Measurements from ENCODE around the gene IPO4. TPM values are rescaled to one million over a fixed set of nuclear protein-coding genes. Genes with fewer than 3 reads are reported as not detected.

IPO4 gene
- total and polyA plus RNA-seq, 2 of the 13 experiments (the other 11 are each of a cell fraction or from before 2014, with no cell fraction given), result 39.0 to 179 TPM

DNA sequence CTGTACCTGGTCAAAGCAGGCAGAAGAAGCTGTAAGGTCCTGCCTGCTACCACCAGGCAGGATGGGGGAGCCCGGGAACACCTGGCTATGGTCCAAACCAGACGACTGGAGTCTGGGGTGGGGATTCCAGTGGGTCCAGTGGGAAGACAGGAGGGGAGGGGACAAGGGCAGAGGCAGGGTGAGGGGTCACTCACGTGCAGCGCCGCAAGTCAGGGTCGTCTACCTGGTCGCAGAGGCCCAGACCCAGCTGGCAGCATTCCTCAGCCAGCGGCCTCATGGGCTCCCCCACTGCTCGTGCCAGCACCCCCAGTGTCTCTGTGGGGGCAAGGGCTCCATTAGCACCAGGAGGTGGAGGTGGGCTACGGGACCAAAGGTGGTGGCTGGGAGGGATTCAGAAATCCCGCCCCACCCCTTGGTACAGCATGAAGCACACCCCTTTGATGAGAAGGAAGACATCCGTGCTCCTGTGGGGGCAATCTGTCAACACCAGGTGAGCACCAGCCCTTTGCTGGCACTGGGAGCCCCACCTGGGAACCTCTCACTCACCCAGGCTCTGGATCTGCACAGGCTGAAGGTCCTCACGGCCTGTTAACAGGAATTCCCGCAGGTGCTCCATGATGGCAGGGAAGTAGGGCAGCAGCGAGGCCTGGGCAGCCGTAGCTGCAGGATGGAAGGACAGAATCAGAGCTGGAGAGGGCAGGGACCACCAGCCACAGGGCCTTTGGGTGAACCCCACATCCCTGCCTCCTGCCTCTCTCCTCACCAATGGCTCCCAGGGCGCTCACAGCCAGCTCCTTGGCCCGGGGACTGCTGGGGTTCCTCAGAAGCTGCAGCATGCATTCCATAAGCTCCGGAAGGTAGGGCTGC is 4.3 kb downstream of the IPO4 start:
- POLR2A ChIA-PET, result interaction anchor here (0.9 to 8.1 kb wide), 7 partner anchors 11 to 90 kb away, joined by 3 to 53 read pairs (median 4); partner anchors contain the start of genes CHMP4A, IRF9, PCK2 and PSME2
- FAIRE-seq (no peak), ATAC-seq (no peak), DNase-seq (ENCODE audit: low spot score) (no peak)
- peaks cover 78 to 82% of the 10 kb centered on the region in 2 experiments for H3K36me3 ChIP-seq (replicated peaks in 1 of 2; ENCODE audit: control insufficient read depth in 1 of 2, insufficient read depth in 2 of 2, low read length in 2 of 2)
- no peak overlapping the region for H3K4me2 ChIP-seq (ENCODE audit: low read depth, low read length)
- H3K79me2 ChIP-seq (ENCODE audit: insufficient read depth, low read length), result peaks cover 15% of the 10 kb centered on the region
- H3K27me3 ChIP-seq (ENCODE audit: control insufficient read depth in 1 of 2, insufficient read depth in 2 of 2, low read length in 2 of 2), result no peaks in the 10 kb centered on the region
- H2AFZ ChIP-seq (ENCODE audit: low read length), result no peak overlapping the region
- no peaks in the 10 kb centered on the region for H4K20me1 ChIP-seq (ENCODE audit: insufficient read depth, low read length)
- H3K9ac ChIP-seq (ENCODE audit: insufficient read depth, low read depth, low read length), result no peak overlapping the region
- no TSS peak for BruUV-seq (replicated peaks)
- H3K4me3 ChIP-seq (replicated peaks in 1 of 3; ENCODE audit: insufficient read depth in 1 of 3, low read depth in 2 of 3, low read length in 3 of 3), result no peak overlapping the region
- WGBS (ENCODE audit: low lambda C conversion rate), result 95% methylated on average over 17 of the region's 19 CpGs
- in situ Hi-C loops (cut with HindIII; ENCODE audit: extremely low pct_ligation_motif_present, low pct_unique_long_range_greater_than_20kb), result no loop called here
- H3K27ac ChIP-seq (ENCODE audit: extremely low read length, insufficient read depth, low read length), result no peak overlapping the region
- H3K4me1 ChIP-seq (ENCODE audit: insufficient read depth, low read length), result peaks cover 19% of the 10 kb centered on the region
- CTCF ChIA-PET (ENCODE audit: low intra/inter-chr PET ratio, low total read pairs), result no interaction called here
- no peaks in the 10 kb centered on the region for H3K9me3 ChIP-seq (ENCODE audit: low read length)
- intact Hi-C loops (cut with micrococcal nuclease; ENCODE audit: unreplicated experiment), result no loop called here
- TF ChIP-seq SATB2 (CRISPR knock-in tag; IDR thresholded peaks at IDR 0.05) (no peak), ZNF737 (CRISPR knock-in tag; IDR thresholded peaks at IDR 0.05; ENCODE audit: borderline replicate concordance) (0 out of 2 replicates have a peak, but pooled peaks have one; percentile 73), SMC3 (IDR thresholded peaks at IDR 0.05; ENCODE audit: low read length) (no peak), IRF2 (CRISPR knock-in tag; IDR thresholded peaks at IDR 0.05) (no peak), KLF15 (CRISPR knock-in tag; IDR thresholded peaks at IDR 0.05; ENCODE audit: borderline replicate concordance) (no peak), ZNF256 (CRISPR knock-in tag; conservative IDR thresholded peaks at IDR 0.05) (no peak), ZNF121 (CRISPR knock-in tag; IDR thresholded peaks at IDR 0.05) (no peak), RFXAP (CRISPR knock-in tag; IDR thresholded peaks at IDR 0.05; ENCODE audit: borderline replicate concordance) (no peak), ZNF883 (CRISPR knock-in tag; IDR thresholded peaks at IDR 0.05; ENCODE audit: not compliant biosample characterization) (peak; percentile 22), RBFOX2 (IDR thresholded peaks at IDR 0.05; ENCODE audit: low read depth, low read length) (peak; percentile 39; the same call in 1 of the 2 replicates), ATRX (CRISPR knock-in tag; IDR thresholded peaks at IDR 0.05; ENCODE audit: borderline replicate concordance) (0 out of 2 replicates have a peak, but pooled peaks have one; percentile 86), ZFP36L1 (CRISPR knock-in tag; IDR thresholded peaks at IDR 0.05) (no peak), NFE2L2 (IDR thresholded peaks at IDR 0.05; ENCODE audit: low read length) (no peak), GFI1 (CRISPR knock-in tag; IDR thresholded peaks at IDR 0.05; ENCODE audit: borderline replicate concordance) (no peak), ZNF33A (CRISPR knock-in tag; IDR thresholded peaks at IDR 0.05; ENCODE audit: borderline replicate concordance) (no peak), HMGA1 (CRISPR knock-in tag; conservative IDR thresholded peaks at IDR 0.05) (no peak), ZBTB46 (CRISPR knock-in tag; IDR thresholded peaks at IDR 0.05; ENCODE audit: borderline replicate concordance) (no peak), HNRNPUL1 (IDR thresholded peaks at IDR 0.05; ENCODE audit: low read depth, low read length) (no peak)
- TF ChIP-seq, protein P1, sequence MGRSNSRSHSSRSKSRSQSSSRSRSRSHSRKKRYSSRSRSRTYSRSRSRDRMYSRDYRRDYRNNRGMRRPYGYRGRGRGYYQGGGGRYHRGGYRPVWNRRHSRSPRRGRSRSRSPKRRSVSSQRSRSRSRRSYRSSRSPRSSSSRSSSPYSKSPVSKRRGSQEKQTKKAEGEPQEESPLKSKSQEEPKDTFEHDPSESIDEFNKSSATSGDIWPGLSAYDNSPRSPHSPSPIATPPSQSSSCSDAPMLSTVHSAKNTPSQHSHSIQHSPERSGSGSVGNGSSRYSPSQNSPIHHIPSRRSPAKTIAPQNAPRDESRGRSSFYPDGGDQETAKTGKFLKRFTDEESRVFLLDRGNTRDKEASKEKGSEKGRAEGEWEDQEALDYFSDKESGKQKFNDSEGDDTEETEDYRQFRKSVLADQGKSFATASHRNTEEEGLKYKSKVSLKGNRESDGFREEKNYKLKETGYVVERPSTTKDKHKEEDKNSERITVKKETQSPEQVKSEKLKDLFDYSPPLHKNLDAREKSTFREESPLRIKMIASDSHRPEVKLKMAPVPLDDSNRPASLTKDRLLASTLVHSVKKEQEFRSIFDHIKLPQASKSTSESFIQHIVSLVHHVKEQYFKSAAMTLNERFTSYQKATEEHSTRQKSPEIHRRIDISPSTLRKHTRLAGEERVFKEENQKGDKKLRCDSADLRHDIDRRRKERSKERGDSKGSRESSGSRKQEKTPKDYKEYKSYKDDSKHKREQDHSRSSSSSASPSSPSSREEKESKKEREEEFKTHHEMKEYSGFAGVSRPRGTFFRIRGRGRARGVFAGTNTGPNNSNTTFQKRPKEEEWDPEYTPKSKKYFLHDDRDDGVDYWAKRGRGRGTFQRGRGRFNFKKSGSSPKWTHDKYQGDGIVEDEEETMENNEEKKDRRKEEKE (IDR thresholded peaks at IDR 0.05), result no peak
- TF ChIP-seq, protein P2, sequence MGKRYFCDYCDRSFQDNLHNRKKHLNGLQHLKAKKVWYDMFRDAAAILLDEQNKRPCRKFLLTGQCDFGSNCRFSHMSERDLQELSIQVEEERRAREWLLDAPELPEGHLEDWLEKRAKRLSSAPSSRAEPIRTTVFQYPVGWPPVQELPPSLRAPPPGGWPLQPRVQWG (CRISPR knock-in tag; IDR thresholded peaks at IDR 0.05; ENCODE audit: borderline replicate concordance, low read depth), result no peak

Measured in HepG2 (cell line).